CD4-positive, alpha-beta T cell treated with Interleukin-10 for 1 hour (primary cell): ENCODE measurements around the gene SAG.

Experiments used
- DNase-seq: peaks from one replicate; pipeline ENCODE4 v3.0.0-alpha.2; 2020

The SAG gene

DNA sequence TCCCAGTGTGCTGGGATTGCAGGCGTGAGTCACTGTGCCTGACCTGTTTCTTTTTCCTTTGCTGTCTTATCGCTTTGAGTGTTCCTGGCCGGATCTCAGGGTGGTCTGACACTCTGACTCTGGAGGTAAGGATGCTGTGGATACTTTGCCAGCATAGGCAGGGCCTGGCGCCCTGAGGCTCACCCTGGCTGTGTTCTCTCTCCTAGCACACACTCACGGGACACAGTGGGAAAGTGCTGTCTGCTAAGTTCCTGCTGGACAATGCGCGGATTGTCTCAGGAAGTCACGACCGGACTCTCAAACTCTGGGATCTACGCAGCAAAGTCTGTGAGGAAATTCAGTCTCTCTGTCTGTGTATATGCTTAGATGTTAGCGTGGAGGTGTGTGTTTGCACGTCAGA lies 18.0 kb upstream of the SAG start:
- no peak for DNase-seq

DNA sequence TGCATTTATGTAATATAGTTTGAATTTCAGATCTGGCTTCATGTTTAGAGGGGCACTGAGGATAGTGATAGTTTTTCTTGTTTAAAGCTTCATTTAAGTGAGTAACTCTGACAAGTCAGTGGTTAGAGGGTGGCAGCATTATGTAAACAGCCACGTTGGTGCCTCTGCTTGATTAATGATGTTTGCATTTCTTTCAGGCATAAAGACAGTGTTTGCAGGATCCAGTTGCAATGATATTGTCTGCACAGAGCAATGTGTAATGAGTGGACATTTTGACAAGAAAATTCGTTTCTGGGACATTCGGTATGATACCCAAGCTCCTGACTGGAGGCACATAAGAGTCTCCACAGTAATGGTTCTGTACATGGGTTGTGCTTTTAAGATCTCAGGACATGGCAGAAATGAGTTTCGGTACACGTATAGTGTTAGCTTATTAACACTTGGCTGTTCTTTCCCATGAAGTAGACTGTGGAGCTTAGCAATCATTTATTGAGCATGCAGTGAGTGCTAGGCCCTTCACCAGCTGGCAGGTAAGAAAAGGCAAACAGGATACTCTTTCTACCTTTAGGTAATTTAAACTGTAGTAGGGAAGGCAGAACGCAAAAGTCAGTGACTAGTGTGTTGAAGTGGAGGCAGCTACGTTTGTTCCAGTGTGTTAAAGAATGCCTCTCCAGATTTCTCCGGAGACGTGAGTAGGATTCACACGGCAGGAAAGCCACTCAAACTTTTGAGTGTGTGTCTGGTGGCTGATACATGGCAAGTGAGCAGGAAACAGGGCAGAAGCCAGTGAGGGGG lies 17.4 kb upstream of the SAG start:
- no peak for DNase-seq

DNA sequence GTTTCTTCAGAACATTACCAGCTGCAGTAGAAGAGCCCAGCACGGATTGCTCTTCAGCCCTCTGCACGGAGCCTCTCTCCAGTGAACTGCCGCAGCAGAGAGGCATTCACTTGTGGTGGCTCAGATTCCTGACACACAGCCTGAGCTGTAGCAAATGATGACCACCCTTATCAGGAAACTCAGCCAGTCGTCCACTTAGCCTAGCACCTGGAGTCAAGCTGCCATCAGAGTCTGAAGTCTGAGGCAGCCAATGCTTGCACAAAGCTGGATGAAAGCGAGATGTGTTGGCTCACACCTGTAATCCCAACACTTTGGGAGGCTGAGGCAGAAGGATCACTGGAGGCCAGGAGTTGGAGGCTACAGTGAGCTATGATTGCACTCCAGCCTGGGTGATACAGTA lies 11.7 kb upstream of the SAG start:
- no peak for DNase-seq

- DNase-seq: no peak
Observed at GRCh38 chr2:233297076-233297475, 10.5 kb upstream of the SAG start.

DNA sequence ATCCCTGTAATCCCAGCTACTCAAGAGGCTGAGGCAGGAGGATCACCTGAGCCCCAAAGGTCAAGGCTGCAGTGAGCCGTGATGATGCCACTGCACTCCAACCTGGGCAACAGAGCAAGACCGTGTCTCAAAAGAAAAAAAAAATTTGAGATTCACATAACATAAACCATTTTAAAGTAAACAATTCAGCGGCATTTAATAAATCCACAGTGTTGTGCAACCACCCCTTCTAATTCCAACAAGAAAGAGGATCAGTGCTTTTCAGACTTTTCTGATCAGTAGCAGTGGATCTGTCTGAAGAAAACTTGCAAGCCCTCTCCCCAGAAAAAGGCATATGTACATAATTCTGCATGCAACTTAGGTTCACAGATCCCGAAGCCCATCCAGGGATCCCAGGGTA lies 7.2 kb upstream of the SAG start:
- no peak for DNase-seq

DNA sequence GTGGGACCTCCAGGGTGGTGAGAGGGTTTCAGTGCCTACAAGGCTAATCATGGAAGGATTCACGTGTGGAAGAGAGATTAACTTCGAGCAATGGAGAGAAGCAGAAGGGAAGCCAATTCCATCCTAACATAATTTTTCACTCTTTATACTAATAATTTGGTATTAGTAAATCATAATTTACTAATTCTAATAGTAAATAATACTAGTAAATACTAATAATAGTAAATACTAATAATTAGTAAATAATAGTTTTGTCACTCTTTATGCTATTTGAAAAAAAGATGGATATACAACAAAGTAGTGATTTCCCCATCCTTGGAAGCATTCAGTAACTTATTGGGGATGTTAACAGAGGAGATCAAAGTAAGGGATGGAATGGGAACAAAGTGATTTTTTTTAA lies 6.4 kb upstream of the SAG start:
- no peak for DNase-seq

GRCh38 chr2:233301811-233302210 lies 5.8 kb upstream of the SAG start:
- DNase-seq: no peak

DNA sequence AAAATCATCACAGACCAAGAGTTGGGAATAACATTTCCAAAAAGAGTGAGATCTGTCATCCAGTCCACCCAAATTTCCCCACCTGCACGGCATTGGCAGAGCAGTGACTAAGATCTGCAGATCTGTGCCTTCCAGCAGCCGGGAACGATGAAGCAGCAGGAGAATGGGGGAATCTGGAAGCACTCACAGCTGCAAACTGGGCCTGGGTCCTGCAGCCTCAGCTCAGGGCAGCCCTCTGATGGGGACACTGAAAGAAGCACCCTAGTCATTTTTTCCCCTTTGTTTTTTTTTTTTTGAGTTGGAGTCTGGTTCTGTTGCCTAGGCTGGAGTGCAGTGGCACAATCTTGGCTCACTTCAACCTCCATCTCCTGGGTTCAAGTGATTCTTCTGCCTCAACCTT lies 4.4 kb upstream of the SAG start:
- no peak for DNase-seq

GRCh38 chr2:233311241-233311926 lies 3.8 kb downstream of the SAG start:
- no peak for DNase-seq

- no peak for DNase-seq
Observed at GRCh38 chr2:233312874-233313273, 5.3 kb downstream of the SAG start.

- no peak for DNase-seq
Observed at GRCh38 chr2:233314180-233314925, 6.7 kb downstream of the SAG start.

GRCh38 chr2:233317196-233317943 lies 9.8 kb downstream of the SAG start:
- no peak for DNase-seq

DNA sequence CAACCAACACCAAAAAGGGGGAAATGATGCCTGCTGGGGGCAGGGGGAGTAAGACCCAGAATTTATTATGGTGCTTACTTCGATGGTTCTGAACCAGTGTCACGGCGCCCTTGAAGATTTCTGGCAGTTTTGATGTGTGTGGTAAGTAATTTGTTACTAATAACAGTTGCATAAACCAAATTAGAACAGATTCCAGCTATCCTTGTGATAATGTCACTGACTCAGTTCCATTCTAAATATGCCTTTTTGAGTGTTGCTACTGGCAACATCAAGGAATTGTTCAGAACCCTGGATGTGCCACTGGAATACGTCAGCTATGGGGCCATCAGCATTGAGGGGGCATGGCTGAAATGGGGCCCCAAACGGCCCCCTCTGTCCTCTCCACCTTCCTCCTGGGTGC lies 11.6 kb downstream of the SAG start:
- no peak for DNase-seq

GRCh38 chr2:233320470-233320869 lies 12.9 kb downstream of the SAG start:
- no peak for DNase-seq

DNA sequence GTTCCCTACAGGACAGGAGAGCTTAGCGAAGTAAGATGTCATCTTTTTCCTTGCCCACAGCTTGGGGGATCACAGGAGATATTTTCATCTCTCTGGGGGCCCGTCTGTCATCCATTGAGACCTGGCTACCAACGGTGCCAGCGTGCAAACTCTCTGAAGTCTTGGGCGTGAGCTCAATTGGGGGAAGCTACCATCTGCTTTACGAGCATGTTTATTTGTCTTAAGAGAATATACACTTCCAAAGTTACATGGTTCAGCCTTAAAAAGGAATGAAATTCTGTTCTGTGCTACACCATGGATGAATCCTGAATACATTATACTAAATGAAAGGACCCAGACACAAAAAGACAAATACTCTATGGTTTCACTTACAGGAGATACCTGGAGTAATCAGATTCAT lies 13.6 kb downstream of the SAG start:
- no peak for DNase-seq

- no peak for DNase-seq
Observed at GRCh38 chr2:233323851-233324250, 16.2 kb downstream of the SAG start.

DNA sequence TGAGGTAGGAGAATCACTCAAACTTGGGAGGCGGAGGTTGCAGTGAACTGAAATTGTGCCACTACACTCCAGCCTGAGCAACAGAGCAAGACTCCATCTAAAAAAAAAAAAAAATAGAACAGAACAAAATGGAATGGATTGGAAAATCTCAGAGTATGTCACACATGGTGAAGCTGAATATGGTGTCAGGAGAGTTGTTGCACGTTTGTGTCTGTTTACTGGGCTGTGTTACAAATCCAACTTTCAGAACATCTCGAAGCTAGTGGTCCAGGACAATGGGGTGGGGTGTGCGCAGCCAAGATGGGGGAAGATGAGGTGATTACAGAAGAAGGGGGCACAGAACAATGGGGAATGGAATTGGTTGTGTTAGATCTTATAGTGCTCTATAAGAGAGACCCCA lies 17.6 kb downstream of the SAG start:
- DNase-seq: no peak

DNA sequence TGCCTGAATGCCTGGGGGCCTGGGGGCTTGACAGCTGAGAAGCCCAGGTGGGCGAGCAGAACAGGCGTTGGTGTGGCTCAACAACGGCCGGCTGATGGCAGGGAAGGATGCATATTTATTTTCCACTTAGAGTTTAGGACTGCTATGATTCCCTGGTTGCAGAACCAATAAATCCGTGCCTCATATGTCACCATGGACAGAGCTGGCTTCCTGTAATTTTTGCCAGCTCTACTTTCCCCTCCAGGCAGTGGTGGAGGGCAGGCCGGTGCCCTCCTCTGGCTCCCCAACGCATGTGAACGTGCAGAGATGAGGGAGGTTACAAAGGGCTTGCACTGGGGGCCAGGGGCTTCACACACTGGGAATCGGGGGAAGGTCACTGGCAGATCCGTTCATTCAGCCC lies 18.2 kb downstream of the SAG start:
- DNase-seq: no peak

DNA sequence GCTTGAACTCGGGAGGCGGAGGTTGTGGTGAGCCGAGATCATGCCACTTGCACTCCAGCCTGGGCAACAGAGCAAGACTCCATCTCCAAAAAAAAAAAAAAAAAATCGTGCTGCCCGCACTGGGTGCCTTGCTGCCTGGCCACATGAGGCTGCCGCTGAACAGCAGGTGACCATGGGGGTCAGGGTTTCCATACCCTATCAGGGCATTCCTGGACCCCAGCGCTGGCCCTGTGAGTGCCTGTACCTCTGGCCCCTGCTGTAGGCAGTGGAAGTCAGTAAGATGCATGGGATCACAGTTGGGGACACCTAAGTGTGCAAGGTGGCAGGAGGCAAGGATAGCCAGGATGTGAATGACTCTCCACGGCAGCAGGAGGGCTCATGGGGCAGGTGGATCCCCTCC lies 18.9 kb downstream of the SAG start:
- no peak for DNase-seq

DNA sequence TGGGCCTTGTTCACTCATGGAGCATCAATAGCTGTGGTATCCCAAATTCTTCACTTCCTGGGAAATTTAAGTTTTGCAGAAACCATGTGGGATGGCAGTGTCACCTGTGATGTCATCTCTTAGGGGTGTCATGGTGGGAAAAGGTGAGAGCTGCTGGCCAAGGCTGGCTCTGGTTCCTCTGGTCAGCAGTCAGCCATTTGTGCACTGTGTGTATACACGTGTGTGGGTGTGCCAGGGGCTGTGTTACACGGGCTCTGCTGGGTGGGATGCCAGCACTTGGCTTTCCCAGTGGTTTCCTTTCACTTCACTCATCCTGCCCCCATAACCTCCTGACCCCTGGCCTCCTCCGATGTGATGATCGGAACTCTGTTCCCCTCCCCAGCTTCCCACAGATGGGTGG lies 21.3 kb downstream of the SAG start:
- DNase-seq: no peak

GRCh38 chr2:233329489-233330135 lies 22.0 kb downstream of the SAG start:
- DNase-seq: no peak

GRCh38 chr2:233331536-233331935 lies 23.9 kb downstream of the SAG start:
- DNase-seq: peak; percentile 87

DNA sequence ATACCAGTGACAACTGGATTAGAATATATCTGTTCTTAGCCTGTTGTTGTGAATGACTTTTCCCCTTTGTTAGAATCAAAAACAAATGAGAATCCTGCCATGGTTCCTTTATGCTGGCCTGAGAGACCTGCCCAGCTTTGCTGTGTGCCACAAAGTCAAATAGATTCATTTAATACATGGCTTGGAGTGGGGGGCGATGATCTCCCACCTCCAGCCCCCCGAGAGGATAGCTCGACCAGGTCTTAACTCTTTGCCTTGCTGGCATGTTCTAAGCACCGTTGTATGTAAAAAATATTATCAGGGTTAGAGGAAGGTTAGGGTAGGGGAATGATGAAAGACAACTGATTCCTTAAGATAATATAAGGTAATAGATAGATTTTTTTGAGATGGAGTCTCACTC lies 24.5 kb downstream of the SAG start:
- DNase-seq: no peak
